ENCODE data around the gene ADTRP. TPM values are rescaled to one million over a fixed set of nuclear protein-coding genes. Genes with fewer than 3 reads are reported as not detected.

The ADTRP gene
- total and polyA plus RNA-seq, 2 of the 13 experiments (the other 11 are each of a cell fraction or from before 2014, with no cell fraction given): not detected

DNA sequence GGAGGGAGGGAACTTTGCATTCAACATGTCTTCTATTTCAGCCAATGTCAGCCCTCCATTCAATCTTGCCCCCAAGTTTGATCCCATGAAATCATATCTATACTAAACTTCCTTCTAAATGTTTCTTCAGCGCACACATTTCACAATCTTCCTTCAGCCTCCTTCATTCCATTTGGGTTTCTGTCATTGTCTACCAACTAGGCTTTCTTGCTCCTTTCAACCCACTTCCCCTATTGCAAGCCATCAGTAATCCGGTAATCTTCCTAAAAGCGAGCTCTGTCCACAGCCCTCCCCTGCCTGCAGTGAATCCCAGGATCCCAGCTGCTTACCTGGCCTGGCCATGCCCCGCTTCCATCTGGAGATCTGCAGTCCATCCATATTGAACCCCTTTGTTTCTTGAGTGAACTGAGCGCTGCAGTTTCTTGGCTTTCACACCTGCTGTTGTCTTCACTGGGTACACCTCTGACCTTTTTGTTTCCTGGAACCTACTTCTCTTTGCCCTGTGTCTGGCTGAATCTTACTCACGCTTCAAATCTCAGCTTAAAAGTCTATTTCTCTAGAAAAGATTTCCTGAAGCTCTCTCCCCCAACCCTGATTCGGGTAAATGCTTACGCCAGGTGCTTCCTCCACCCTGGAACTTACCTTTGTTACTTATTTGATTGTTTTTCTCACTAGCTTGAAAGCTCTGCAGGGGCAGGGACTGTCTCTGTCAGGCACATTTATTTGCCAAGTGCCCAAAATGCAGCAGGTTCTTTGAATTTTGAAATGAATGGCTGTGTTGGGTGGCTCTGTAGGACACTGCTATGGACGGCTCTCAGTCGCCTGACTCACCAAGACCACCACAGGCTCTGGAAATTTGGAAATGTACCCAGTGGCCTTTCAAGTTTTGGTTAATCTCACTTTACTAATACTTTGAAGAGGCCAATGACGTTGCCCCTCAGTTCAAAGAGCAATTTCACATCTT lies 50.3 kb downstream of the ADTRP start:
- ATAC-seq (no peak), FAIRE-seq (no peak), DNase-seq (ENCODE audit: low spot score) (no peak)
- no TSS peak for BruUV-seq (replicated peaks)
- Histone ChIP-seq H3K27me3 (ENCODE audit: control insufficient read depth in 1 of 2, insufficient read depth in 2 of 2, low read length in 2 of 2) (peaks cover 0 to 18% of the 10 kb centered on the region in 2 experiments; a peak in 1 of 5 replicates), H3K27ac (ENCODE audit: extremely low read length, insufficient read depth, low read length) (no peak overlapping the region), H3K79me2 (ENCODE audit: insufficient read depth, low read length) (no peaks in the 10 kb centered on the region), H3K4me1 (ENCODE audit: insufficient read depth, low read length) (peaks cover 13% of the 10 kb centered on the region), H4K20me1 (ENCODE audit: insufficient read depth, low read length) (no peaks in the 10 kb centered on the region), H3K9me3 (ENCODE audit: low read length) (no peaks in the 10 kb centered on the region), H2AFZ (ENCODE audit: low read length) (no peak overlapping the region), H3K9ac (ENCODE audit: insufficient read depth, low read depth, low read length) (no peak overlapping the region), H3K4me3 (replicated peaks in 1 of 3; ENCODE audit: insufficient read depth in 1 of 3, low read depth in 2 of 3, low read length in 3 of 3) (no peak overlapping the region), H3K36me3 (replicated peaks in 1 of 2; ENCODE audit: control insufficient read depth in 1 of 2, insufficient read depth in 2 of 2, low read length in 2 of 2) (no peaks in the 10 kb centered on the region), H3K4me2 (ENCODE audit: low read depth, low read length) (no peak overlapping the region)
- POLR2A ChIA-PET: no interaction called here
- intact Hi-C loops (cut with micrococcal nuclease; ENCODE audit: unreplicated experiment): no loop called here
- no peak for TF ChIP-seq ZNF251 (CRISPR knock-in tag; IDR thresholded peaks at IDR 0.05)
- TF ChIP-seq POLR2AphosphoS5 (IDR thresholded peaks at IDR 0.05; ENCODE audit: low read depth, low read length): no peak
- no peak for TF ChIP-seq ZNF773 (CRISPR knock-in tag; IDR thresholded peaks at IDR 0.05; ENCODE audit: borderline replicate concordance)
- no peak for TF ChIP-seq SAP130 (CRISPR knock-in tag; IDR thresholded peaks at IDR 0.05; ENCODE audit: low read depth)
- TF ChIP-seq, protein P1, sequence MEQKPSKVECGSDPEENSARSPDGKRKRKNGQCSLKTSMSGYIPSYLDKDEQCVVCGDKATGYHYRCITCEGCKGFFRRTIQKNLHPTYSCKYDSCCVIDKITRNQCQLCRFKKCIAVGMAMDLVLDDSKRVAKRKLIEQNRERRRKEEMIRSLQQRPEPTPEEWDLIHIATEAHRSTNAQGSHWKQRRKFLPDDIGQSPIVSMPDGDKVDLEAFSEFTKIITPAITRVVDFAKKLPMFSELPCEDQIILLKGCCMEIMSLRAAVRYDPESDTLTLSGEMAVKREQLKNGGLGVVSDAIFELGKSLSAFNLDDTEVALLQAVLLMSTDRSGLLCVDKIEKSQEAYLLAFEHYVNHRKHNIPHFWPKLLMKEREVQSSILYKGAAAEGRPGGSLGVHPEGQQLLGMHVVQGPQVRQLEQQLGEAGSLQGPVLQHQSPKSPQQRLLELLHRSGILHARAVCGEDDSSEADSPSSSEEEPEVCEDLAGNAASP (CRISPR knock-in tag; IDR thresholded peaks at IDR 0.05; ENCODE audit: borderline replicate concordance): no peak
- no peak for TF ChIP-seq MZF1 (CRISPR knock-in tag; IDR thresholded peaks at IDR 0.05; ENCODE audit: borderline replicate concordance)
- TF ChIP-seq HNRNPK (IDR thresholded peaks at IDR 0.05; ENCODE audit: low read depth, low read length, poor library complexity, severe bottlenecking): peak; percentile 45
- in situ Hi-C loops (cut with HindIII; ENCODE audit: extremely low pct_ligation_motif_present, low pct_unique_long_range_greater_than_20kb): no loop called here
- WGBS (ENCODE audit: low lambda C conversion rate): 41% methylated on average over 11 of the region's 11 CpGs
- CTCF ChIA-PET (ENCODE audit: low intra/inter-chr PET ratio, low total read pairs): no interaction called here

Measured in HepG2 (cell line).